ENCODE measurements around the gene UBP1.
"Not testable (repeated sequence)": the region's sequence is repeated elsewhere in the genome, so short reads cannot be mapped to it uniquely, and the experiment has no call there.

UBP1 gene

DNA sequence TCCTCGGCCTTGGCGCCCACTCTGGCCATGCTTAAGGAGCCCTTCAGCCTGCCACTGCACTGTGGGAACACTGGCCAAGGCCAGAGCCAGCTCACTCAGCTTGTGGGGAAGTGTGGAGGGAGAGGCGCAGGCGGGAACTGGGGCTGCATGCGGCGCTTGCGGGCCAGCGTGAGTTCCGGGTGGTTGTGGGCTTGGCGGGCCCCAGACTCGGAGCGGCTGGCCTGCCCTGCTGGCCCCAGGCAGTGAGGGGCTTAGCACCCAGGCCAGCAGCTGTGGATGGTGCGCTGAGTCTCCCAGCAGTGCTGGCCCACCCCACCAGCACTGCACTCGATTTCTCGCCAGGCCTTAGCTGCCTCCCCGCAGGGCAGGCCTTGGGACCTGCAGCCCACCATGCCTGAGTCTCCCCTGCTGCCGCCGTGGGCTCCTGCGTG, 13.1 kb upstream of the UBP1 start:
- Histone ChIP-seq H3K9me3 (ENCODE audit: insufficient read depth, low read depth, low read length) (peaks cover 11% of the 10 kb centered on the region), H3K9ac (ENCODE audit: low read depth, low read length) (no peak overlapping the region), H3K27me3 (ENCODE audit: insufficient read depth, low read length) (no peaks in the 10 kb centered on the region), H3K36me3 (ENCODE audit: insufficient read depth, low read length) (peaks cover 10% of the 10 kb centered on the region; the same call in 1 of the 2 replicates), H3K27ac (ENCODE audit: low read depth, low read length) (no peak overlapping the region), H3K4me1 (ENCODE audit: insufficient read depth, low read length) (no peaks in the 10 kb centered on the region), H3K4me3 (ENCODE audit: low read length) (no peak overlapping the region)
- 97% methylated on average over 19 of the region's 19 CpGs for WGBS

GRCh38 chr3:33451994-33452393, 11.8 kb upstream of the UBP1 start:
- WGBS = 95% methylated on average over 1 of the region's 1 CpG
- peaks cover 10% of the 10 kb centered on the region; the same call in 1 of the 2 replicates for H3K36me3 ChIP-seq (ENCODE audit: insufficient read depth, low read length)
- not testable (repeated sequence) for H3K9ac ChIP-seq (ENCODE audit: low read depth, low read length)

DNA sequence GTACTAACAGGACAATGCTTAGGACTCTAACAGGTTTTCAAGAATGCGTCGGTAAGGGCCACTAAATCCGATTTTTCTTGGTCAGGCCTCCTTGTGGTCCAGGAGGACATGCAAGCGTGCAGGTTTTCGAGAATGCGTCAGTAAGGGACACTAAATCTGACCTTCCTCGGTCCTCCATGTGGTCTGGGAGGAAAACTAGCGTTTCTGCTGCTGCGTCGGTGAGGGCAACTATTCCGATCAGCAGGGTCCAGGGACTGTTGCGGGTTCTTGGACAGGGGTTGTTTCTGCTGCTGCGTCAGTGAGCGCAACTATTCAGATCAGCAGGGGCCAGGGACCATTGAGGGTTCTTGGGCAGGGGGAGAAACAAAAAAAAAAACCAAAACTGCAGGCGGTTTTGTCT, 7.8 kb upstream of the UBP1 start:
- no peaks in the 10 kb centered on the region for H3K4me1 ChIP-seq (ENCODE audit: insufficient read depth, low read length)
- 6% methylated on average over 15 of the region's 15 CpGs for WGBS
- no peaks in the 10 kb centered on the region for H3K27me3 ChIP-seq (ENCODE audit: insufficient read depth, low read length)
- H3K36me3 ChIP-seq (ENCODE audit: insufficient read depth, low read length) = 0 out of 2 replicates have a peak, but pooled peaks cover under 1% of the 10 kb centered on the region
- no peak overlapping the region; the same call in 1 of the 2 replicates for H3K27ac ChIP-seq (ENCODE audit: low read depth, low read length)
- H3K9ac ChIP-seq (ENCODE audit: low read depth, low read length) = no peak overlapping the region
- peak overlapping the region; percentile 86 for H3K4me3 ChIP-seq (ENCODE audit: low read length)
- H3K9me3 ChIP-seq (ENCODE audit: insufficient read depth, low read depth, low read length) = no peaks in the 10 kb centered on the region

More at GRCh38 chr3:33451994-33452393, 11.8 kb upstream of the UBP1 start:
- not testable (repeated sequence) for H3K27ac ChIP-seq (ENCODE audit: low read depth, low read length); H3K27me3 ChIP-seq (ENCODE audit: insufficient read depth, low read length); H3K9me3 ChIP-seq (ENCODE audit: insufficient read depth, low read depth, low read length); H3K4me1 ChIP-seq (ENCODE audit: insufficient read depth, low read length); H3K4me3 ChIP-seq (ENCODE audit: low read length)

GRCh38 chr3:33447256-33447625, 7.0 kb upstream of the UBP1 start:
- WGBS = under 1% methylated on average over 7 of the region's 7 CpGs
- H3K27me3 ChIP-seq (ENCODE audit: insufficient read depth, low read length); H3K36me3 ChIP-seq (ENCODE audit: insufficient read depth, low read length); H3K9me3 ChIP-seq (ENCODE audit: insufficient read depth, low read depth, low read length); H3K27ac ChIP-seq (ENCODE audit: low read depth, low read length); H3K4me1 ChIP-seq (ENCODE audit: insufficient read depth, low read length): not testable (repeated sequence)
- peak overlapping the region; percentile 55; the same call in 1 of the 2 replicates for H3K9ac ChIP-seq (ENCODE audit: low read depth, low read length)
- peak overlapping the region; percentile 86 for H3K4me3 ChIP-seq (ENCODE audit: low read length)

- H3K4me3 ChIP-seq (ENCODE audit: low read length) = no peak overlapping the region; the same call in 1 of the 2 replicates
- no peaks in the 10 kb centered on the region for H3K9me3 ChIP-seq (ENCODE audit: insufficient read depth, low read depth, low read length)
- peak overlapping the region; percentile 89; the same call in 1 of the 2 replicates for H3K27ac ChIP-seq (ENCODE audit: low read depth, low read length)
- H3K27me3 ChIP-seq (ENCODE audit: insufficient read depth, low read length) = no peaks in the 10 kb centered on the region
- peaks cover 21% of the 10 kb centered on the region for H3K4me1 ChIP-seq (ENCODE audit: insufficient read depth, low read length)
- no peaks in the 10 kb centered on the region for H3K36me3 ChIP-seq (ENCODE audit: insufficient read depth, low read length)
- WGBS = 94% methylated on average over 3 of the region's 4 CpGs
- no peak overlapping the region for H3K9ac ChIP-seq (ENCODE audit: low read depth, low read length)
Measured at GRCh38 chr3:33442190-33442589, 2.0 kb upstream of the UBP1 start.

GRCh38 chr3:33441225-33441976, 1.2 kb upstream of the UBP1 start:
- no peaks in the 10 kb centered on the region for H3K27me3 ChIP-seq (ENCODE audit: insufficient read depth, low read length)
- peak overlapping the region; percentile 75 for H3K4me3 ChIP-seq (ENCODE audit: low read length)
- 42% methylated on average over 26 of the region's 26 CpGs for WGBS
- H3K9ac ChIP-seq (ENCODE audit: low read depth, low read length) = peak overlapping the region; percentile 78
- H3K9me3 ChIP-seq (ENCODE audit: insufficient read depth, low read depth, low read length) = no peaks in the 10 kb centered on the region
- H3K4me1 ChIP-seq (ENCODE audit: insufficient read depth, low read length) = peaks cover 29% of the 10 kb centered on the region
- H3K36me3 ChIP-seq (ENCODE audit: insufficient read depth, low read length) = no peaks in the 10 kb centered on the region
- H3K27ac ChIP-seq (ENCODE audit: low read depth, low read length) = peak overlapping the region; percentile 89

DNA sequence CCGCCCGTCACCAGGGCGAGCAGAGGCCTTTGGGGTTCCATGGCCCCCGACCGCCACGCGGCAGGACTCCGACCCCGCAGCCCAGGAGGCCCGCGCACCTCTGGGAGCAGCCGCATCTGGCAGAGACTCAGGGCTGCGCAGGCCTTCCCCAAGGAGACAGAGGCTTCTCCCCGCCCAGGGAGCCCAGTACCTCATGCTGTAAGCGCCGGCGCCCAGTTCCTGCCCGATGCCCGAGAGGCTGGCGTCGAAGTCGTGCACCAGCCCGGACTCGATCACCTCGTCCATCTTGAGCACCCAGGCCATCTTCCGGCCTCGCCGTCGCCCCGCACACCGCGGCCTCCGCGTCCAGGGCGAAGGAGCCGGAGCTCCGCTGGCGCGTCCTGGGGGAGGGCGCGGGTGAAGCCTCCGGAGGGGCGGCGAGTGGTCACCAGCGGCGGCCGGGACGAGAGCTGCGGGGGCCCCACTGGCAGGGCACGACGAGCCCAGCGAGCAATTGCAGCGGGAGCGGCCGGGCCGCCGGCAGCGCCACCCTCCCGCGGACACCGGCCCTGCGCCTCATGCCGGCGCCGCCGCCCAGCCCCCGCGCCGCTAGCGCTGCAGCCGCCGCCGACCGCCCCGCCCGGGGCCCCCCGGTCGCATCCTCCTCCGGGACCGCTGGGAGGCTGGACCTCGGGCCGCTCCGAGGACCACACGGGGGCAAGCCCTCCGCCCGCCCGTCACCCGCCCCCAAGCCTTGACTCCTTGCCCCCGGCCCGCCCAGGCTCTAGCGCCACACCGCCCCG, 468 bp downstream of the UBP1 start:
- Histone ChIP-seq H3K4me1 (ENCODE audit: insufficient read depth, low read length) (peaks cover 36% of the 10 kb centered on the region), H3K9ac (ENCODE audit: low read depth, low read length) (peak overlapping the region; percentile 91), H3K27me3 (ENCODE audit: insufficient read depth, low read length) (no peaks in the 10 kb centered on the region), H3K4me3 (ENCODE audit: low read length) (peak overlapping the region; percentile 75), H3K27ac (ENCODE audit: low read depth, low read length) (peak overlapping the region; percentile 89), H3K9me3 (ENCODE audit: insufficient read depth, low read depth, low read length) (no peaks in the 10 kb centered on the region), H3K36me3 (ENCODE audit: insufficient read depth, low read length) (no peaks in the 10 kb centered on the region)
- WGBS = under 1% methylated on average over 93 of the region's 93 CpGs

DNA sequence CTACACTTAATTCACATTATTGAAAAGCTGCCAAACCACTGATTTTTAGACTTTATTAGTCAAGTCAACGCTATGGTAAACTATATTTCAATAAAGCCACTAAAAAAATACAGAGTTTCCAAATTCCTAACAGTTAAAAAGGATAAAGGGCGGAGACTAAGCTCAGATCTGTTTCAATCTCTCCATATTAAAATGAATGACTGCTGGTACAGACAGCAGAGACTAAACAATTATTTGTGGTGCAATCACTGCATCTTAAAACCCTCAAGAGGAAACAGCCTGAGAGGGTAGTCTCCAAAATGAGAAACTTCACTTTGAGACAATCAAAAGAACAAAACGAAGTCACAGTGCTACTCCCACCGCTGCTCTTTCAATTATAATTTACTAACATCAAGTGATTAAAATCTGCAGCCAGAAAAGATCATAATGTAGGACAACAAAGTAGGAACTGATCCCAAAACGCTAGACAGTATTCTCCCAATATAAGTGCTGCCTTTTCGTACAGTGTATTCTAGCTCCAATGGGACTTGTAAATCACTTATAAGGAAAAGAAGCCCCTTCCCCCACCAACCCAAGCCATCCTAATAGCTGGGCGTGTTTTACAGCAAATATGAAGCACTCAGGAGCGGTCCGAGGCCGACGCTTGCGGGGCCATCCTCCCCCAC, 1.2 kb downstream of the UBP1 start:
- H3K4me3 ChIP-seq (ENCODE audit: low read length) = peak overlapping the region; percentile 75
- H3K4me1 ChIP-seq (ENCODE audit: insufficient read depth, low read length) = peaks cover 36% of the 10 kb centered on the region
- H3K27me3 ChIP-seq (ENCODE audit: insufficient read depth, low read length) = no peaks in the 10 kb centered on the region
- peak overlapping the region; percentile 89 for H3K27ac ChIP-seq (ENCODE audit: low read depth, low read length)
- peak overlapping the region; percentile 91 for H3K9ac ChIP-seq (ENCODE audit: low read depth, low read length)
- under 1% methylated on average over 12 of the region's 12 CpGs for WGBS
- no peaks in the 10 kb centered on the region for H3K36me3 ChIP-seq (ENCODE audit: insufficient read depth, low read length)
- no peaks in the 10 kb centered on the region for H3K9me3 ChIP-seq (ENCODE audit: insufficient read depth, low read depth, low read length)

DNA sequence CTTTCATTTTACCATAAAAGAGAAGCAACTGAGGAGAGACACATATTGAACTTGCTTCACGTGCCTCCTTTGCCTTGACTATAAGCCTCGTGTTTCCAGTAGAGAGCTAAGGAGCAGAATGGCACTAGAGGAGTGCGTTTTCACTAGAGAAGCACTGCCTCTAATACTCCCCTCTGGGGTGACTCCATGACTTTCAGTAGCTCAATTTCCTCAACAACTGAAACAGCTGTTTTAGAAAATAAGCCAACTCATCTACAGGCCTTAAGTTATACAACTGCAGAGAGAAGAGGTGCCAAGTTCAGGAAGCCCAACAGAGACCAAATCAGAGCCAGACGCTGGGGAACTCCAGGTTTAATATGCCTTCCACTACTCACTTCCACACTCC, 1.9 kb downstream of the UBP1 start:
- no peaks in the 10 kb centered on the region for H3K27me3 ChIP-seq (ENCODE audit: insufficient read depth, low read length)
- no peak overlapping the region; the same call in 1 of the 2 replicates for H3K27ac ChIP-seq (ENCODE audit: low read depth, low read length)
- peaks cover 36% of the 10 kb centered on the region for H3K4me1 ChIP-seq (ENCODE audit: insufficient read depth, low read length)
- no peaks in the 10 kb centered on the region for H3K36me3 ChIP-seq (ENCODE audit: insufficient read depth, low read length)
- H3K9me3 ChIP-seq (ENCODE audit: insufficient read depth, low read depth, low read length) = no peaks in the 10 kb centered on the region
- peak overlapping the region; percentile 91 for H3K9ac ChIP-seq (ENCODE audit: low read depth, low read length)
- H3K4me3 ChIP-seq (ENCODE audit: low read length) = peak overlapping the region; percentile 75
- WGBS = 8% methylated on average over 4 of the region's 4 CpGs

GRCh38 chr3:33437556-33438283, 2.5 kb downstream of the UBP1 start:
- WGBS = 17% methylated on average over 3 of the region's 3 CpGs
- Histone ChIP-seq H3K9me3 (ENCODE audit: insufficient read depth, low read depth, low read length) (no peaks in the 10 kb centered on the region), H3K4me1 (ENCODE audit: insufficient read depth, low read length) (peaks cover 36% of the 10 kb centered on the region), H3K4me3 (ENCODE audit: low read length) (peak overlapping the region; percentile 75), H3K36me3 (ENCODE audit: insufficient read depth, low read length) (no peaks in the 10 kb centered on the region), H3K27me3 (ENCODE audit: insufficient read depth, low read length) (no peaks in the 10 kb centered on the region), H3K27ac (ENCODE audit: low read depth, low read length) (no peak overlapping the region), H3K9ac (ENCODE audit: low read depth, low read length) (peak overlapping the region; percentile 91; the same call in 1 of the 2 replicates)

All from HUES64 (cell line).